Stimulated activated CD8-positive, alpha-beta memory T cell treated with anti-CD3 and anti-CD28 coated beads, Interleukin-12 subunit alpha, Interleukin-12 subunit beta, amount 100 ng/mL, for 24 hours (primary cell): Measurements from ENCODE around the gene TMC6.
"Not testable (repeated sequence)": the region's sequence is repeated elsewhere in the genome, so short reads cannot be mapped to it uniquely, and the experiment has no call there.

Experiments used
- DNase-seq: peaks from one replicate; pipeline ENCODE4 v3.0.0-alpha.2; 2020; ENCODE audit errors: extremely low read depth

Gene TMC6

DNA sequence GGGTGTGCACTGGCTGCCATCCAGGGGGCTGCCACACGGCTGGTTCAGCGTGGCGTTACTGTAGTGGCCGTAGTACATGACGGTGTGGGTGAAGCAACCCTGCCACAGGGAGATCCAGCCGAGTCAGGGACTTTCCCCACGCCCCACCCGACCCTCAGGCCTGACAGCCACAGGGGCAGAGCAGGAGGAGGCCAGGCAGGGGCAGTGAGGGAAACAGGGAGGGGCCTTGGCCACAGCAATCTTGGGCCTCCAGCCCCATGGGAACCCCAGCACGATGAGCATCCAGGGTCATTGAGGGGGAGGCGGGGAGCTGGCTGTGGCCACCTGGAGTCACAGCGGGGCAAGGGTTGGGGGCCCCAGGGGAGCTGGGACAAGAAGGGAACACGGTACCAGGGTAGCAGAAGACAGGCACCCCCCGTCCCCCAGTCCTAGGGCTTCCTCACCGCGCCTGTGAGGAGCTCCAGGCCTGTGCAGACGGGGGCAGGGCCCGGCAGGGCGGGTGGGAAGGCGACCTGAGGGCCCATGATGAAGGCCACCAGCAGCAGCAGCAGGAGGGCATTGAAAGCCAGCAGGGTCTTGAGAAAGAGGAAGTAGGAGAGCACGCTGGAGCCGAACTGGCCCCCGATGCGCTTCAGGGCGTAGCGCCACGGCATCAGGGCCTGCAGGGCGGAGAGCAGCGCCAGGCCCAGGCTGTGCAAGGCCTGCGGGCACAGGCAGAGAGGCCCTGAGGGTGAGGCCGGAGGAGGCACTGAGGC is 4.3 kb downstream of the TMC6 start:
- DNase-seq = no peak

DNA sequence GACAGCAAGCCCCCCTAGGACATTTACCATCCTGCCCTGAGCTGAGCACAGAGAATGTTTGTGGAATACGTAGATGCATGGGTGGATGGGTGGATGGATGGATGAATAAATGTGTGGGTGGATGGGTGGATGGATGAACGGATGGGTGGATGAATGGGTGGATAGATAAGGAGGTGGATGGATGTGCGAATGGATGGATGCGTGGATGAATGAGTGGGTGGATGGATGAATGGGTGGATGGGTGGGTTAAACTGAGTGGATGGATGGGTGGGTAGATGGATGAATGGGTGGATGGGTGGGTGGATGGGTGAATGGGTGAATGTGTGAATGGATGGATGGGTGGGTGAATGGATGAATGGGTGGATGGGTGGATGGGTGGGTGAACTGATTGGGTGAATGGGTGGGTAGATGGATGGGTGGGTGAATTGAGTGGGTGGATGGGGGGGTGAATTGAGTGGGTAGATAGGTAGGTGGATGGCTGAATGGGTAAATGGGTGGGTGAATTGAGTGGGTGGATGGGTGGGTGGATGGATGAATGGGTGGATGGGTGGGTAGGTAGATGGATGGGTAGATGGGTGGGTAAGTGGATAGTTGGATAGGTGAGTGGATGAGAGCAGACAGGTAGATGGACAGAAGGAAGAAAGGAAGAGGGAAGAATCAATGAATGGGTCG is 5.2 kb downstream of the TMC6 start:
- no peak for DNase-seq

GRCh38 chr17:78122931-78123249 is 5.7 kb downstream of the TMC6 start:
- DNase-seq = no peak

DNA sequence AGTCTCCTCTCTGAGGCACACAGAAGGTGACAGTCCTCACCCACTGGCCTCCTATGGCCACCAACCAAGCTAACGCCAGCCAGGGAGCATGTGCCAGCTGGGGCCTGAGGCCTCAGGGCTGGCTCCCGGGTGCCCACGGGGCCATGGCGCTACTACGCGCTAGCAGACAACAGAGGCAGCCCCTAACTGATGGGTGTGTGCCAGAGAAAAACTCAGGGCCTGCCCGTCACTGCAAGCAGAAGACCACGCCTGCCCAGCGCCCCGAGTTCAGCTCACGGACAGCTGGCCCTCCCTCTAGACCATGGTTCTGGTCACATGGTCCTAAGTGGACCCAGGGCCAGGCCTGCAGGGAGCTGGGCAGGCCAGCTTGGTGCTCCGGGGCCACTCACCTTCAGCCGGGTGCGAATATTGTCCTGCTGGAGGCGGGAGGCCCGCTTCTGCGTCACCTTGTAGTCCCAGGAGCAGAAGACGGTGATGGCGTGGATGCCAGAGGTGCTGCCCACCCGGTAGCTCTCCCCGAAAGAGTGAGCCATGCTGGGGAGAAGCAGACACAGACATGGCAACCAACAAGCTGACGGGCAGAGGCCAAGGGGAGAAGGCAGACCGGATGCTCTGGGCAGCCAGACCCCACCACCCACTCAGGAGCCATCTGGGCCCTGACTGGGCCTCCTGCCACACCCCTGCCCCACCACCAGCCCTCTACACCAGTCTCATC is 6.2 kb downstream of the TMC6 start:
- no peak for DNase-seq

DNA sequence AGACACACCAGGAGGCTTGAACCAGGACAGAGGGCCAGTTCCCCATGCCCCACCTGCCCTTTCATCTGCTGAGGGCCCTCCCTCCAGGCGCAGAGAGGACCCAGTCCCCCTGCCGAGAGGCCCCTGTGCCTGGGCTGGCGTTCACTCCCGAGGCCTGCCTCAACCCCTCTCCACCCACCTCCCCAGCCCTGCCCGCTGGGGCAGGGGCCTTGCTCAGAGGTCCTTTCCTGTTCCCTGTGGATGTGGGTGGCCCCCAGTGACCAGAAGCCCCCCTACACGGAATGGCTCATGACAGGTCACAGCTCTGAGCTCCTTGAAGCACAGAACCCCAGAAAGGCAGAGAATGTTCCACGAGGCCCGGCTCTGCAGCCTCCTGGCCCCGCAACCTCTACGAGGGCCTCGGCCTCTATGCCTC is 6.7 kb downstream of the TMC6 start:
- no peak for DNase-seq

- DNase-seq = no peak
Observed at GRCh38 chr17:78120971-78121800, 7.4 kb downstream of the TMC6 start.

DNA sequence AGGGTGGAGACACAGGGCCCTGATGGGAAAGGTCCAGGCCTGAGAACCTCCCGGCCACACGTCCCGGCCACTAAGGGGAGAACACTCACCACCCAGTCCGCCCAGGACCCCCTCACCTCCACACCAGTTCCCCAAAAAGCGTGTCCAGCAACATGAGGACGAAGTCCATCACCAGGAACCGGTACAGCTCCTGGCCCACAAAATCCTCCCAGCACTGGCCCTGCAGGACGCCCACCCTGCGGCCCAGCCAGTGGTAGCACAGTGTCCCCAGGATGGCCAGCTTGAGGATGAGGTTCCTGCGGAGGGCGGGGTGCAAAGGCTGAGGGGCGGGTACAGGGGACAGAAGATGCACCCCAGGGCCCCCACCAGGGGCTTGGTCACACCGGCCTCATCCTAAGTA is 8.0 kb downstream of the TMC6 start:
- DNase-seq = no peak

DNA sequence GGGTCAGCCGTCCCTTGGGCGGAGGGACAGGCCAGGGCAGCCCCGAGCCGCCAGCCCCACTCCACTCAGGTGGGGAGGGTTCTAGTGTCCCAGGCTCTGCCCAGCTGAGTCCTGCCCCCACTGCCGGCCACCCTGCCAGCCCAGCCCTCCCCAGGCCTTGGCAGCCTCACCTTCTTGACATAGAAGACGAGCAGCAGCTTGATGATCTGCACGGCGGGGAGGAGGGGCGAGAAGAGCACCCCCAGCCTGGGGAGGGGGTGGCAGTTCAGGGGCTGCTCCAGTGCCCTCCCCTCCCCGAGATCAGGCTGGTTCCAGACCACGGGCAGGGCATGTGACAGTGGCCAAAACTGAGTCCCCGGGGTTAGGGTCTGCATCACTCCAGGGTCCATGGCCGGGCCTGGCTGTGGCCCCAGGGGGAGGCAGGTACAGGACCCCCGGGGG is 9.7 kb downstream of the TMC6 start:
- no peak for DNase-seq

GRCh38 chr17:78117027-78117981 is 11.3 kb downstream of the TMC6 start:
- no peak for DNase-seq

DNA sequence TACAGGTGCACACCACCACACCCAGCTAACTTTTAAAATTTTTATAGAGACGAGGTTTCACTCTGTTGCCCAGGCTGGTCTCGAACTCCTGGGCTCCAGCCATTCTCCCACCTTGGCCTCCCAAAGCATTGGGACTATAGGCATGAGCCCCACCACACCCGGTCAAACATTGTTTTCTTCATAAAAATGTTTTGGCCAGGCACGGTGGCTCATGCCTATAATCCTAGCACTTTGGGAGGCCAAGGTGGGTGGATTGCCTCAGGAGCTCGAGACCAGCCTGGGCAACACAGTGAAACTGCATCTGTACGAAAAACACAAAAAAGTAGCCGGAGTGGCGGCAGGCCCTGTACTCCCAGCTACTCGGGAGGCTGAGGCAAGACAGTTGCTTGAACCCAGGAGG is 12.1 kb downstream of the TMC6 start:
- no peak for DNase-seq

GRCh38 chr17:78115803-78116202 is 12.8 kb downstream of the TMC6 start:
- DNase-seq = not testable (repeated sequence)

- no peak for DNase-seq
Observed at GRCh38 chr17:78114831-78115723, 13.5 kb downstream of the TMC6 start.

- DNase-seq = no peak
Observed at GRCh38 chr17:78113804-78114785, 14.5 kb downstream of the TMC6 start.

DNA sequence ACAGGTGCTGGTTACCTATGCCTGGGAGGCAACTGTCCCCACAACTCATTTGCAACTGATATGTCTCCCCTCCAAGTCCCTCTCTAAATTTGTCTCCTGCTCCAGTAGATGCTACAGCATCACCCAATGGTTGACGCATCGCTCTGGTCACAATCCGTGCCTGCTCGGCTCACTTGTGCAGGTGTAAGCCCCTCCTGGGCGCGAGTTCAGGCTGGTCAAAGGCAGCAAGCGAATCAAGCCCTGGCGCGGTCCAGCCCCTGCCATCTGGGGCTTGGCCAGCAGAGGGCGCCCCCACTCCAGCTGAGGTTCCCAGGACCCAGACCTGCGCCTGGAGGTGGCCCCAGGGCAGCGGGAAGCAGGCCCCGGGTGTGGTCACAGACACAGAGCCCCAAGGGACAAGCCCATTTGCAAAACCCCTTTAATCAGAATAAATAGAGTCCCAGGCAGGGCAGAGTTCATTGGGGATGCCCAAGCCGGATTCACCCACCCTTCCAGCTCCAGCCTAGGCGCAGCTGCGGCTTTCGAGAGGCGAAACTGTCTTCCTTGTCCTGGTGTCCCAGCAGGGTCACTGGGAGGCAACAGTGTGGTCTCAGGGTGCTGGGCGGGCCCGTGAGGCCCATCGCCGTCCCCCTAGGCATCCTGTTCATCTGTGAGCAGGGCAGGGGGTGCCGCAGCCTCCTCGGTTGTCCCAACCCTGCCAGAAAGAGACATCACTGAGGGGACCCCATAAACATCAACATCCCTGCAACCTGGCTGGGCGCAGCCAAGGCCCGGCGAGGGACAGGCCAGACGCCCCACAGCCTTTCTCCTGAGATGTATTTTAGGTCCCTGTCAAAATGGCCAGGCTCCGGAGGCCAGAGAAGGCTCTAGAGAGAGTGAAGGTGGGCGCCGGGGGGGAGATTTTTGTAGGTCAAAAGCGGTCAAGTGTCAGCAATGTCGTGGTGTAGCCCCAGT is 15.8 kb downstream of the TMC6 start:
- no peak for DNase-seq

DNA sequence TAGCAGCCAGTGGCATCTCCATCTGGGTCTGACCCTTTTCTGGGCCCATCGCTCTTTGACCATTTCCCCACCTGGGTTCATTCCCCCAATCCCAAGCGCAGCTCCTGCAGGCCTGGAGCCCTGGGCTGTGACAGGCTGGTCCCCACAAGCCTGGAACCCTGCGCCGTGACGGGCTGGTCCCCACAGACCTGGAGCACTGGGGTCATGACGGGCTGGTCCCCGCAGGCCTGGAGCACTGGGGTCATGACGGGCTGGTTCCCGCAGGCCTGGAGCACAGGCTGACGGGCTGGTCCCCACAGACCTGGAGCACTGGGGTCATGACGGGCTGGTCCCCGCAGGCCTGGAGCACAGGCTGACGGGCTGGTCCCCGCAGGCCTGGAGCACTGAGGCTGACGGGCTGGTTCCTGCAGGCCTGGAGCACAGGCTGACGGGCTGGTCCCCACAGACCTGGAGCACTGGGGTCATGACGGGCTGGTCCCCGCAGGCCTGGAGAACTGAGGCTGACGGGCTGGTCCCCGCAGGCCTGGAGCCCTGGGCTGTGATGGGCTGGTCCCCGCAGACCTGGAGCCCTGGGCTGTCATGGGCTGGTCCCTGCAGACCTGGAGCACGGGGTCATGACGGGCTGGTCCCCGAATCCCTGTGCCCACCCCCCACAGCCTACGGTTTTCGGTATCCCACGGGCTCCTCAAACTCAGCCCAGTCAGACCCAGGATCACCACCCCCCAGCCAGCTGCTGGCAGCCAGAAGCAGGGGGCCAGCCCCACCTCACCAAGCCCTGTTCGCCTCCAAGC is 16.6 kb downstream of the TMC6 start:
- no peak for DNase-seq

DNA sequence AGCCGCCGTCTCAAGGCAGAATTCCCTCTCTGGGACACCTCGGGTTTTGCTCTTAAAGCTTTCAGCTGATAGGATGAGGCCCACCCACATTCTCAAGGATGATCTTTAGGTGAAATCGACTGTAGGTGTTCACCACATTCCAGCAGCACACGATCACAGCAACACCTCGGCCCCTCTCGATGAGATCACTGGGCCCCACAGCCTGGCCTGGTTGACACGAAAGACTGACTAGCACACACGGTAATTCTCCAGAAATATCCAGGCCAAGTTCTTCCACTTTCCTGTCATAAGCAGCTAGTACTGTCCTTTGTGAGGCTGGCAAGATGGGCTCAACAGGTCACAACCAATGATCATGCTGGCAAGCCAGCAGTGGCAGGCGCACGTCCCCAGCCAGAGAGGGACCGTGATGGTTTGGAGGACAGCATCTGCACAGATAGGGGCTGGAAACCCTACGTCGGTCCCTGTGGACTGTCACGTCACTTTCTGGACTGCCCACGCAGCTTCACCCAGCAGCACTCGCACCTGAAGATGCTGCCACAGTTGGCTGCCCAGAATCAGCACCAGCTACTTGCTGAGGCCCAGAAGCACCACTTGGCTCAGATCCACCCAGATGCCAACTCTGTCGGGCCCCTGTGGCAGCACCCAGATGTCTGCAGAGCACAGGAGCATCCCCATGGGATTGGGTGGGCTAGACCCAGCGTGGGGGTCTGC is 17.4 kb downstream of the TMC6 start:
- no peak for DNase-seq
